ENCODE results near the gene TBC1D22B. TPM values are rescaled to one million over a fixed set of nuclear protein-coding genes. Genes with fewer than 3 reads are reported as not detected.

The TBC1D22B gene
- total and polyA plus RNA-seq, 2 of the 13 experiments (the other 11 are each of a cell fraction or from before 2014, with no cell fraction given) = 9.7 to 12.9 TPM

DNA sequence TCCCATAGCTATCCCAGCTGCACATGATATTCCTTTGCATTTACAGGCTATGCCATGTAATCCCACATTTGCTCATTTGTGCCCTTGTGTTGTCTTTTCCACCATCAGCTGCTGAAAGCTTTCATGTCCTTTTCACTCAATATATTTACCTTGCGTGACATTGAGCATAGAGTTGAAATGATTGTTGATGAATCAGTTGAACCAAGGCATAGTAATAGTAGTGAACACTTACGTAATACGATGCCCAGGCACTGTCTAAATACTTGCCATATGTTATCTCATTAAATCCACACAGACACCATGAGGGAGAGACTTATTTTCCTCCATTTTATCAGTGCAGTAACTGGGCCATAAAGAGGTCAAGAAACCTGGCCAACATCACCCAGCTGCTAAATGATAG is 109.3 kb downstream of the TBC1D22B start:
- intact Hi-C loops (cut with micrococcal nuclease; ENCODE audit: unreplicated experiment) (no loop called here), in situ Hi-C loops (cut with HindIII; ENCODE audit: extremely low pct_ligation_motif_present, low pct_unique_long_range_greater_than_20kb) (no loop called here)
- no peak for FAIRE-seq
- CTCF ChIA-PET (ENCODE audit: low intra/inter-chr PET ratio, low total read pairs) = interaction anchor here (2.7 kb wide), 1 partner anchor 15 kb away, joined by 18 read pairs; no protein-coding TSS in a partner anchor
- POLR2A ChIA-PET = interaction anchor here (1.3 to 1.7 kb wide), 2 partner anchors 41 to 67 kb away, joined by 3 to 6 read pairs; partner anchors contain the start of gene CMTR1
- peaks cover 15 to 58% of the 10 kb centered on the region in 2 experiments for H3K36me3 ChIP-seq (replicated peaks in 1 of 2; ENCODE audit: control insufficient read depth in 1 of 2, insufficient read depth in 2 of 2, low read length in 2 of 2)
- peak; percentile 62 for DNase-seq (ENCODE audit: low spot score)
- 89% methylated on average over 3 of the region's 3 CpGs for WGBS (ENCODE audit: low lambda C conversion rate)
- peaks cover 11% of the 10 kb centered on the region for H4K20me1 ChIP-seq (ENCODE audit: insufficient read depth, low read length)
- no peak overlapping the region for H3K4me2 ChIP-seq (ENCODE audit: low read depth, low read length)
- H3K9ac ChIP-seq (ENCODE audit: insufficient read depth, low read depth, low read length) = no peak overlapping the region
- H3K4me1 ChIP-seq (ENCODE audit: insufficient read depth, low read length) = peaks cover 48% of the 10 kb centered on the region
- H3K27me3 ChIP-seq (ENCODE audit: control insufficient read depth in 1 of 2, insufficient read depth in 2 of 2, low read length in 2 of 2) = no peaks in the 10 kb centered on the region
- ATAC-seq = no peak
- H3K4me3 ChIP-seq (replicated peaks in 1 of 3; ENCODE audit: insufficient read depth in 1 of 3, low read depth in 2 of 3, low read length in 3 of 3) = no peak overlapping the region
- H3K79me2 ChIP-seq (ENCODE audit: insufficient read depth, low read length) = no peaks in the 10 kb centered on the region
- no TSS peak for BruUV-seq (replicated peaks)
- H3K9me3 ChIP-seq (ENCODE audit: low read length) = no peaks in the 10 kb centered on the region
- H2AFZ ChIP-seq (ENCODE audit: low read length) = no peak overlapping the region
- no peak overlapping the region for H3K27ac ChIP-seq (ENCODE audit: extremely low read length, insufficient read depth, low read length)
- TF ChIP-seq, protein P1, sequence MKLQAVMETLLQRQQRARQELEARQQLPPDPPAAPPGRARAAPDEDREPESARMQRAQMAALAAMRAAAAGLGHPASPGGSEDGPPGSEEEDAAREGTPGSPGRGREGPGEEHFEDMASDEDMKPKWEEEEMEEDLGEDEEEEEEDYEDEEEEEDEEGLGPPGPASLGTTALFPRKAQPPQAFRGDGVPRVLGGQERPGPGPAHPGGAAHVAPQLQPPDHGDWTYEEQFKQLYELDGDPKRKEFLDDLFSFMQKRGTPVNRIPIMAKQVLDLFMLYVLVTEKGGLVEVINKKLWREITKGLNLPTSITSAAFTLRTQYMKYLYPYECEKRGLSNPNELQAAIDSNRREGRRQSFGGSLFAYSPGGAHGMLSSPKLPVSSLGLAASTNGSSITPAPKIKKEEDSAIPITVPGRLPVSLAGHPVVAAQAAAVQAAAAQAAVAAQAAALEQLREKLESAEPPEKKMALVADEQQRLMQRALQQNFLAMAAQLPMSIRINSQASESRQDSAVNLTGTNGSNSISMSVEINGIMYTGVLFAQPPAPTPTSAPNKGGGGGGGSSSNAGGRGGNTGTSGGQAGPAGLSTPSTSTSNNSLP (IDR thresholded peaks at IDR 0.05; ENCODE audit: low read depth, low read length) = peak; percentile 82; the same call in 1 of the 2 replicates
- 0 out of 3 replicates have a peak, but pooled peaks have one; percentile 59 for TF ChIP-seq MXI1 (IDR thresholded peaks at IDR 0.05; ENCODE audit: borderline replicate concordance, low read depth, low read length)
- peak; percentile 71 for TF ChIP-seq FOXA3 (CRISPR knock-in tag; IDR thresholded peaks at IDR 0.05)
- TF ChIP-seq SMAD3 (CRISPR knock-in tag; IDR thresholded peaks at IDR 0.05) = peak; percentile 76; the same call in 1 of the 2 replicates
- TF ChIP-seq ZNF350 (CRISPR knock-in tag; IDR thresholded peaks at IDR 0.05; ENCODE audit: borderline replicate concordance, low read depth) = no peak
- TF ChIP-seq ZNF781 (CRISPR knock-in tag; IDR thresholded peaks at IDR 0.05; ENCODE audit: borderline replicate concordance, not compliant biosample characterization) = no peak
- 0 out of 2 replicates have a peak, but pooled peaks have one; percentile 20 for TF ChIP-seq MED1 (CRISPR knock-in tag; IDR thresholded peaks at IDR 0.05)
- no peak for TF ChIP-seq ZNF543 (CRISPR knock-in tag; IDR thresholded peaks at IDR 0.05)
- TF ChIP-seq CREB1 (IDR thresholded peaks at IDR 0.05) = no peak
- peak; percentile 30; the same call in 1 of the 2 replicates for TF ChIP-seq CREB1 (CRISPR knock-in tag; IDR thresholded peaks at IDR 0.05)
- peak; percentile 72 for TF ChIP-seq SKI (IDR thresholded peaks at IDR 0.05; ENCODE audit: partially characterized antibody)
- TF ChIP-seq, protein P2, sequence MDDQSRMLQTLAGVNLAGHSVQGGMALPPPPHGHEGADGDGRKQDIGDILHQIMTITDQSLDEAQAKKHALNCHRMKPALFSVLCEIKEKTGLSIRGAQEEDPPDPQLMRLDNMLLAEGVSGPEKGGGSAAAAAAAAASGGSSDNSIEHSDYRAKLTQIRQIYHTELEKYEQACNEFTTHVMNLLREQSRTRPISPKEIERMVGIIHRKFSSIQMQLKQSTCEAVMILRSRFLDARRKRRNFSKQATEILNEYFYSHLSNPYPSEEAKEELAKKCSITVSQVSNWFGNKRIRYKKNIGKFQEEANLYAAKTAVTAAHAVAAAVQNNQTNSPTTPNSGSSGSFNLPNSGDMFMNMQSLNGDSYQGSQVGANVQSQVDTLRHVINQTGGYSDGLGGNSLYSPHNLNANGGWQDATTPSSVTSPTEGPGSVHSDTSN (CRISPR knock-in tag; IDR thresholded peaks at IDR 0.05; ENCODE audit: borderline replicate concordance) = no peak
- no peak for TF ChIP-seq SOX13 (IDR thresholded peaks at IDR 0.05)
- TF ChIP-seq SOX13 (CRISPR knock-in tag; conservative IDR thresholded peaks at IDR 0.05 in 1 of 2, IDR thresholded peaks at IDR 0.05 in 1 of 2) = peak in 1 of 2 experiments; percentile 64; a peak in 2 of 4 replicates
- TF ChIP-seq TEAD3 (CRISPR knock-in tag; optimal IDR thresholded peaks at IDR 0.05; ENCODE audit: borderline replicate concordance) = peak; percentile 30
- TF ChIP-seq, protein P3, sequence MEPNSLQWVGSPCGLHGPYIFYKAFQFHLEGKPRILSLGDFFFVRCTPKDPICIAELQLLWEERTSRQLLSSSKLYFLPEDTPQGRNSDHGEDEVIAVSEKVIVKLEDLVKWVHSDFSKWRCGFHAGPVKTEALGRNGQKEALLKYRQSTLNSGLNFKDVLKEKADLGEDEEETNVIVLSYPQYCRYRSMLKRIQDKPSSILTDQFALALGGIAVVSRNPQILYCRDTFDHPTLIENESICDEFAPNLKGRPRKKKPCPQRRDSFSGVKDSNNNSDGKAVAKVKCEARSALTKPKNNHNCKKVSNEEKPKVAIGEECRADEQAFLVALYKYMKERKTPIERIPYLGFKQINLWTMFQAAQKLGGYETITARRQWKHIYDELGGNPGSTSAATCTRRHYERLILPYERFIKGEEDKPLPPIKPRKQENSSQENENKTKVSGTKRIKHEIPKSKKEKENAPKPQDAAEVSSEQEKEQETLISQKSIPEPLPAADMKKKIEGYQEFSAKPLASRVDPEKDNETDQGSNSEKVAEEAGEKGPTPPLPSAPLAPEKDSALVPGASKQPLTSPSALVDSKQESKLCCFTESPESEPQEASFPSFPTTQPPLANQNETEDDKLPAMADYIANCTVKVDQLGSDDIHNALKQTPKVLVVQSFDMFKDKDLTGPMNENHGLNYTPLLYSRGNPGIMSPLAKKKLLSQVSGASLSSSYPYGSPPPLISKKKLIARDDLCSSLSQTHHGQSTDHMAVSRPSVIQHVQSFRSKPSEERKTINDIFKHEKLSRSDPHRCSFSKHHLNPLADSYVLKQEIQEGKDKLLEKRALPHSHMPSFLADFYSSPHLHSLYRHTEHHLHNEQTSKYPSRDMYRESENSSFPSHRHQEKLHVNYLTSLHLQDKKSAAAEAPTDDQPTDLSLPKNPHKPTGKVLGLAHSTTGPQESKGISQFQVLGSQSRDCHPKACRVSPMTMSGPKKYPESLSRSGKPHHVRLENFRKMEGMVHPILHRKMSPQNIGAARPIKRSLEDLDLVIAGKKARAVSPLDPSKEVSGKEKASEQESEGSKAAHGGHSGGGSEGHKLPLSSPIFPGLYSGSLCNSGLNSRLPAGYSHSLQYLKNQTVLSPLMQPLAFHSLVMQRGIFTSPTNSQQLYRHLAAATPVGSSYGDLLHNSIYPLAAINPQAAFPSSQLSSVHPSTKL (CRISPR knock-in tag; IDR thresholded peaks at IDR 0.05) = peak; percentile 75
- peak; percentile 51; the same call in 1 of the 2 replicates for TF ChIP-seq HMG20A (CRISPR knock-in tag; IDR thresholded peaks at IDR 0.05; ENCODE audit: borderline replicate concordance)
- TF ChIP-seq BHLHE40 (IDR thresholded peaks at IDR 0.05; ENCODE audit: low read length) = 0 out of 2 replicates have a peak, but pooled peaks have one; percentile 29

Measured in HepG2 (cell line).